ENCODE data around the gene A4GALT. TPM values are rescaled to one million over a fixed set of nuclear protein-coding genes. Genes with fewer than 3 reads are reported as not detected.
"Not testable (repeated sequence)": the region's sequence is repeated elsewhere in the genome, so short reads cannot be mapped to it uniquely, and the experiment has no call there.

The A4GALT gene
- total RNA-seq, 1 experiment from 2014 or later: 6.9 TPM

GRCh38 chr22:42673898-42674401 is 46.7 kb downstream of the A4GALT start:
- in situ Hi-C loops (cut with HindIII; ENCODE audit: low pct_unique_long_range_greater_than_20kb, low sequenced_read_pairs): no loop called here
- Histone ChIP-seq H3K4me1 (ENCODE audit: control insufficient read depth, insufficient read depth, low read length) (peaks cover 3% of the 10 kb centered on the region; the same call in 1 of the 2 replicates), H3K9me3 (ENCODE audit: control insufficient read depth, insufficient read depth, low read depth, low read length) (no peaks in the 10 kb centered on the region), H3K27me3 (ENCODE audit: control insufficient read depth, insufficient read depth, low read length) (no peaks in the 10 kb centered on the region), H3K27ac (ENCODE audit: low read length) (no peak overlapping the region), H3K4me3 (ENCODE audit: low read depth in 2 of 2, low read length in 2 of 2) (no peak overlapping the region), H3K36me3 (ENCODE audit: control insufficient read depth, insufficient read depth, low read length) (no peaks in the 10 kb centered on the region)
- intact Hi-C loops (cut with micrococcal nuclease; ENCODE audit: unreplicated experiment): no loop called here
- no peak for ATAC-seq
- ChIA-PET CTCF (no interaction called here), POLR2A (no interaction called here)
- TF ChIP-seq POLR2AphosphoS5 (IDR thresholded peaks at IDR 0.05; ENCODE audit: low read depth, low read length) (no peak), CTCF (IDR thresholded peaks at IDR 0.05) (no peak), TCF7L2 (IDR thresholded peaks at IDR 0.05; ENCODE audit: low read depth, low read length) (no peak), SIN3A (IDR thresholded peaks at IDR 0.05; ENCODE audit: borderline replicate concordance, insufficient read depth, low read depth, low read length) (no peak), REST (IDR thresholded peaks at IDR 0.05; ENCODE audit: insufficient read depth in 1 of 2, low read depth in 2 of 2, low read length in 1 of 2) (no peak)
- no TSS peak for BruUV-seq (replicated peaks)
- DNase-seq (ENCODE audit: low read depth, low spot score): no peak

GRCh38 chr22:42673071-42673470 is 47.6 kb downstream of the A4GALT start:
- POLR2A ChIA-PET; H3K4me3 ChIP-seq (ENCODE audit: low read depth in 2 of 2, low read length in 2 of 2); CTCF ChIA-PET; in situ Hi-C loops (cut with HindIII; ENCODE audit: low pct_unique_long_range_greater_than_20kb, low sequenced_read_pairs); H3K36me3 ChIP-seq (ENCODE audit: control insufficient read depth, insufficient read depth, low read length); H3K27me3 ChIP-seq (ENCODE audit: control insufficient read depth, insufficient read depth, low read length); H3K9me3 ChIP-seq (ENCODE audit: control insufficient read depth, insufficient read depth, low read depth, low read length); H3K27ac ChIP-seq (ENCODE audit: low read length); DNase-seq (ENCODE audit: low read depth, low spot score); ATAC-seq; H3K4me1 ChIP-seq (ENCODE audit: control insufficient read depth, insufficient read depth, low read length); intact Hi-C loops (cut with micrococcal nuclease; ENCODE audit: unreplicated experiment); BruUV-seq (replicated peaks): not testable (repeated sequence)

GRCh38 chr22:42670921-42671709 is 49.6 kb downstream of the A4GALT start:
- no peak overlapping the region for H3K4me3 ChIP-seq (ENCODE audit: low read depth in 2 of 2, low read length in 2 of 2)
- H3K36me3 ChIP-seq (ENCODE audit: control insufficient read depth, insufficient read depth, low read length): no peaks in the 10 kb centered on the region
- H3K27me3 ChIP-seq (ENCODE audit: control insufficient read depth, insufficient read depth, low read length): no peaks in the 10 kb centered on the region
- peaks cover 3% of the 10 kb centered on the region; the same call in 1 of the 2 replicates for H3K4me1 ChIP-seq (ENCODE audit: control insufficient read depth, insufficient read depth, low read length)
- H3K27ac ChIP-seq (ENCODE audit: low read length): no peak overlapping the region
- TF ChIP-seq CTCF (IDR thresholded peaks at IDR 0.05): no peak
- no peak for TF ChIP-seq REST (IDR thresholded peaks at IDR 0.05; ENCODE audit: insufficient read depth in 1 of 2, low read depth in 2 of 2, low read length in 1 of 2)
- TF ChIP-seq POLR2AphosphoS5 (IDR thresholded peaks at IDR 0.05; ENCODE audit: low read depth, low read length): no peak
- no peak for TF ChIP-seq TCF7L2 (IDR thresholded peaks at IDR 0.05; ENCODE audit: low read depth, low read length)
- no peak for TF ChIP-seq SIN3A (IDR thresholded peaks at IDR 0.05; ENCODE audit: borderline replicate concordance, insufficient read depth, low read depth, low read length)
- DNase-seq (ENCODE audit: low read depth, low spot score) (no peak), ATAC-seq (peak; percentile 80)
- no peaks in the 10 kb centered on the region for H3K9me3 ChIP-seq (ENCODE audit: control insufficient read depth, insufficient read depth, low read depth, low read length)
- in situ Hi-C loops (cut with HindIII; ENCODE audit: low pct_unique_long_range_greater_than_20kb, low sequenced_read_pairs): no loop called here
- intact Hi-C loops (cut with micrococcal nuclease; ENCODE audit: unreplicated experiment): no loop called here
- BruUV-seq (replicated peaks): no TSS peak
- CTCF ChIA-PET: interaction anchor here (0.6 kb wide), 1 partner anchor 172 kb away, joined by 4 read pairs; no protein-coding TSS in a partner anchor
- POLR2A ChIA-PET: no interaction called here
